ENCODE data around the gene CUBN.

- TF ChIP-seq SUZ12 (IDR thresholded peaks at IDR 0.05; ENCODE audit: extremely low read depth, insufficient read depth, insufficient read length) (no peak), YY1 (IDR thresholded peaks at IDR 0.05; ENCODE audit: insufficient read depth, insufficient read length) (no peak)
These were observed 272.2 kb downstream of the CUBN start for GRCh38 chr10:16857419-16857818.

Measured in NT2/D1 (cell line).